Stimulated activated CD8-positive, alpha-beta memory T cell treated with anti-CD3 and anti-CD28 coated beads, Interleukin-7, amount 100 ng/mL, for 1 hour (primary cell): Measurements from ENCODE around the gene TUBB3.
"Not testable (repeated sequence)": the region's sequence is repeated elsewhere in the genome, so short reads cannot be mapped to it uniquely, and the experiment has no call there.

ENCODE experiments used
- DNase-seq, 2 donors: peaks; one replicate each; pipeline ENCODE4 v3.0.0-alpha.2; 2020; ENCODE audit warnings: low read depth in 2 of 2

Gene TUBB3

GRCh38 chr16:89918453-89919347, 4.4 kb upstream of the TUBB3 start, which contains the start of gene MC1R:
MC1R (plus strand) TSS chr16:89918862; CDS start chr16:89919259, 397 bp downstream.
- no peak for DNase-seq

GRCh38 chr16:89919535-89920406, 3.4 kb upstream of the TUBB3 start:
- no peak for DNase-seq

GRCh38 chr16:89920723-89921122, 2.4 kb upstream of the TUBB3 start:
- no peak for DNase-seq

GRCh38 chr16:89921131-89921701, 1.9 kb upstream of the TUBB3 start:
- no peak for DNase-seq

- no peak for DNase-seq
These were observed 1.3 kb upstream of the TUBB3 start for GRCh38 chr16:89921702-89922476.

GRCh38 chr16:89922477-89922883, 662 bp upstream of the TUBB3 start:
- DNase-seq, result no peak

- DNase-seq, result no peak
These were observed 626 bp downstream of the TUBB3 start for GRCh38 chr16:89923640-89924296.

- DNase-seq, result no peak
These were observed 1.3 kb downstream of the TUBB3 start for GRCh38 chr16:89924297-89924924.

GRCh38 chr16:89924925-89925307, 1.8 kb downstream of the TUBB3 start:
- no peak for DNase-seq

- no peak for DNase-seq
These were observed 2.5 kb downstream of the TUBB3 start for GRCh38 chr16:89925596-89926079.

- no peak for DNase-seq
These were observed 8.3 kb downstream of the TUBB3 start for GRCh38 chr16:89931305-89931896.

GRCh38 chr16:89931964-89932363, 8.8 kb downstream of the TUBB3 start:
- no peak for DNase-seq

- DNase-seq, result not testable (repeated sequence)
These were observed 10.9 kb downstream of the TUBB3 start for GRCh38 chr16:89934019-89934418.

- DNase-seq, result no peak
These were observed 11.7 kb downstream of the TUBB3 start for GRCh38 chr16:89934611-89935553.

- DNase-seq, result not testable (repeated sequence)
These were observed 12.5 kb downstream of the TUBB3 start for GRCh38 chr16:89935620-89936019.

GRCh38 chr16:89936034-89936433, 12.9 kb downstream of the TUBB3 start:
- DNase-seq, result no peak

- DNase-seq, result no peak
These were observed 13.4 kb downstream of the TUBB3 start for GRCh38 chr16:89936508-89936907.

- DNase-seq, result no peak
These were observed 13.8 kb downstream of the TUBB3 start for GRCh38 chr16:89936981-89937380.
